Progenitor cell of endocrine pancreas (in vitro differentiated cells): Measurements from ENCODE around the gene RAB11FIP5. TPM values are rescaled to one million over a fixed set of nuclear protein-coding genes. Genes with fewer than 3 reads are reported as not detected.

ENCODE experiments used
- DNase-seq: peaks from one replicate; pipeline ENCODE4 v3.0.0; 2021; ENCODE audit warnings: low spot score; ENCODE audit not compliant: unreplicated experiment
- H3K27ac Mint-ChIP-seq: 2 replicates; pipeline ENCODE4 v1.8.0; 2021; ENCODE audit warnings: mild to moderate bottlenecking, moderate library complexity, mixed read lengths
- H3K27me3 Mint-ChIP-seq: 2 replicates; pipeline ENCODE4 v1.8.0; 2021; ENCODE audit warnings: mixed read lengths
- H3K36me3 Mint-ChIP-seq: 2 replicates; pipeline ENCODE4 v1.8.0; 2022; ENCODE audit warnings: mixed read lengths; ENCODE audit not compliant: insufficient read depth
- H3K4me1 Mint-ChIP-seq: 2 replicates; pipeline ENCODE4 v1.8.0; 2021; ENCODE audit warnings: low read depth, mixed read lengths
- H3K4me3 Mint-ChIP-seq: 2 replicates; pipeline ENCODE4 v1.8.0; 2021; ENCODE audit warnings: low read depth, mild to moderate bottlenecking, moderate library complexity, mixed read lengths
- H3K9me3 Mint-ChIP-seq: 2 replicates; pipeline ENCODE4 v1.8.0; 2021; ENCODE audit warnings: low read depth, mixed read lengths
- CTCF ChIP-seq: fragments of 200-600 bp; sonication (generic); IDR thresholded peaks from one replicate; pipeline ENCODE4 v1.5.0; 2021; ENCODE audit warnings: antibody characterized with exemption, mild to moderate bottlenecking; ENCODE audit not compliant: unreplicated experiment
- total RNA-seq: library from RNA; stranded (reverse); gene quantifications from 2 replicates; pipeline ENCODE4 v1.2.1, GENCODE V29; 2021

RAB11FIP5 gene
- total RNA-seq, 1 donor from 2014 or later: 23.5 TPM

- H3K27ac Mint-ChIP-seq: no peak overlapping the region
- no peak for TF ChIP-seq CTCF
- no peaks in the 10 kb centered on the region for H3K9me3 Mint-ChIP-seq
- no peaks in the 10 kb centered on the region for H3K27me3 Mint-ChIP-seq
- no peak overlapping the region for H3K4me3 Mint-ChIP-seq
- DNase-seq: no peak
- peaks cover 5% of the 10 kb centered on the region for H3K4me1 Mint-ChIP-seq
- no peaks in the 10 kb centered on the region for H3K36me3 Mint-ChIP-seq
Observed at GRCh38 chr2:73082523-73083410, 30.0 kb downstream of the RAB11FIP5 start.

- TF ChIP-seq CTCF: no peak
- no peak overlapping the region for H3K4me3 Mint-ChIP-seq
- no peaks in the 10 kb centered on the region for H3K9me3 Mint-ChIP-seq
- peaks cover 4% of the 10 kb centered on the region for H3K36me3 Mint-ChIP-seq
- no peak overlapping the region for H3K27ac Mint-ChIP-seq
- peaks cover 5% of the 10 kb centered on the region for H3K4me1 Mint-ChIP-seq
- no peak for DNase-seq
- H3K27me3 Mint-ChIP-seq: no peaks in the 10 kb centered on the region
Observed at GRCh38 chr2:73081181-73081671, 31.5 kb downstream of the RAB11FIP5 start.

- no peak for TF ChIP-seq CTCF
- Mint-ChIP-seq H3K27ac (no peak overlapping the region), H3K4me3 (no peak overlapping the region), H3K9me3 (no peaks in the 10 kb centered on the region), H3K4me1 (peaks cover 4% of the 10 kb centered on the region), H3K27me3 (no peaks in the 10 kb centered on the region), H3K36me3 (peaks cover 4% of the 10 kb centered on the region)
- no peak for DNase-seq
Observed at GRCh38 chr2:73080321-73081131, 32.2 kb downstream of the RAB11FIP5 start.

GRCh38 chr2:73079636-73080035 is 33.1 kb downstream of the RAB11FIP5 start:
- no peak for TF ChIP-seq CTCF
- Mint-ChIP-seq H3K9me3 (no peaks in the 10 kb centered on the region), H3K27ac (no peak overlapping the region), H3K36me3 (peaks cover 4% of the 10 kb centered on the region), H3K27me3 (no peaks in the 10 kb centered on the region), H3K4me3 (no peak overlapping the region), H3K4me1 (no peaks in the 10 kb centered on the region)
- DNase-seq: no peak
